ENCODE data around the gene RAC2. TPM values are rescaled to one million over a fixed set of nuclear protein-coding genes. Genes with fewer than 3 reads are reported as not detected.
A peak's percentile ranks its signal among the peaks of the same experiment; 100 is the strongest.

The RAC2 gene
- total RNA-seq, 4 donors from 2014 or later = 10.0 to 124 (median 20.6) TPM

DNA sequence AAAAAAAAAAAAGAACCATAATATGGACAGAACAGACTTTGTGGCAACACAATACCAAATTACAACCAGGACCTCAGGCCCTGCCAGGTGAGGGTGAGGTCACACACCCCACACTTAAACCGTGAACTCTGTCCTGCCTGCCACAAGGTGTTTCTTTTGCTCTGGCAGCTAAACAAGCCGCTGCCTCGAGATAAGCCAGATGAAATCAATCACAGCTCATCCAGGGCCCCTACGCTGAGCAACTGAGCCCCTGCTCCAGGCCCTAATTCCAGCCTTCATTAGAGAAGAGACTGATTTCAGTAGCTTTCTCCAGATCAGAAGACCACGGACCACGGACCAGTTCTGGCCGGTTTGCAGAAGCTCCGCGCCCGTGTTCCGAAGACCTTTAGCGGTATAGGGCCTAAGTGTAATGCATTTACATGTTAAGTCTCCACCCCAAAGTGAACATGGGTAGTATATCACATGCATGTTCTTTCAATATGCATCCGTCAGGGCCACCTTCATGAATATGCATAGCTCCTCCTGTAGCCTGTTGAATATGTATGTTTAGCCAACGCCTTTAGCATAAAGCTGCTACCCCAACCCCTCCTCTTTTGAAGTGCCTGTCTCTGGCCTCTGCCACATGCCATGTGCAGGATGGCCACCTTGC is 14.8 kb upstream of the RAC2 start:
- Histone ChIP-seq H3K27me3 (peaks cover 0 to 4% of the 10 kb centered on the region in 2 donors), H3K4me1 (peaks cover 0 to 10% (median 0%) of the 10 kb centered on the region in 4 donors), H3K36me3 (no peaks in the 10 kb centered on the region), H3K27ac (no peak overlapping the region), H3K9me3 (peaks cover 0 to 2% (median 0%) of the 10 kb centered on the region in 4 donors), H3K4me3 (no peak overlapping the region)
- TF ChIP-seq POLR2A (IDR thresholded peaks at IDR 0.05) (no peak), CTCF (IDR thresholded peaks at IDR 0.05) (no peak)
- peak in 1 of 3 donors; percentile 35 for DNase-seq

DNA sequence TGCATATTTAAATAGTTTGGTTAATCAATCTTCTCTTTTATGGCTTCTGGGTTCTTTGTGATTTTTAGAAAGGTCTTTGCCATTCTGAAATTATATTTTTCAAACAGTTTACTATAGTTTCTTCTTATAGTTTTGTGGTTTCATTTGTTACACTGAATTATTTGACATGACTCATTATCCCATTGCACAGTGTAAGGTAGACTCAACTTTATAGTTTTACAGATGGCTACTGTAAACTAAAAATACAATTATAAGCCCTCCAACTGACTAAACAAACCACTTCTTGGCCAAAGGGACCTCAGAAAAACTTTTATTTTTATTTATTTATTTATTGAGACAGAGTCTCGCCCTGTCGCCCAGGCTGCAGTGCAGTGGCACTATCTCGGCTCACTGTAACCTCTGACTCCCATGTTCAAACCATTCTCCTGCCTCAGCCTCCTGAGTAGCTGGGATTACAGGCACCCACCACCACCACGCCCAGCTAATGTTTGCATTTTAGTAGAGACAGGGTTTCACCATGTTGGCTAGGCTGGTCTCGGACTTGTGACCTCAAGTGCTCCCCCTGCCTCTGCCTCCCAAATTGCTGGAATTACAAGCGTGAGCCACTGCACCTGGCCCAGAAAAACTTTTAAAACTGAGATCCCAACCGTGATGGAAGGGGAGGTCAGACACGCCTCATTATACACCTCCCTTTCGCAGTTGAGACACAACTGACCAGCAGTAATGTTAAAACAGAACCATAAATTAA is 14.1 kb upstream of the RAC2 start:
- DNase-seq = peak in 1 of 3 donors; percentile 10
- Histone ChIP-seq H3K4me1 (peaks cover 0 to 10% (median 0%) of the 10 kb centered on the region in 4 donors), H3K27ac (no peak overlapping the region), H3K4me3 (no peak overlapping the region), H3K36me3 (no peaks in the 10 kb centered on the region), H3K27me3 (peaks cover 0 to 4% of the 10 kb centered on the region in 2 donors), H3K9me3 (no peaks in the 10 kb centered on the region)
- no peak for TF ChIP-seq POLR2A (IDR thresholded peaks at IDR 0.05)
- no peak for TF ChIP-seq CTCF (IDR thresholded peaks at IDR 0.05)

- Histone ChIP-seq H3K36me3 (no peaks in the 10 kb centered on the region), H3K9me3 (no peaks in the 10 kb centered on the region), H3K27ac (no peak overlapping the region), H3K4me1 (peaks cover 0 to 10% (median 0%) of the 10 kb centered on the region in 4 donors), H3K4me3 (no peak overlapping the region), H3K27me3 (peaks cover 0 to 4% of the 10 kb centered on the region in 2 donors)
- DNase-seq = peak in 1 of 3 donors; percentile 24
- TF ChIP-seq CTCF (IDR thresholded peaks at IDR 0.05) (no peak), POLR2A (IDR thresholded peaks at IDR 0.05) (no peak)
Measured at GRCh38 chr22:37256075-37256726, 12.1 kb upstream of the RAC2 start.

DNA sequence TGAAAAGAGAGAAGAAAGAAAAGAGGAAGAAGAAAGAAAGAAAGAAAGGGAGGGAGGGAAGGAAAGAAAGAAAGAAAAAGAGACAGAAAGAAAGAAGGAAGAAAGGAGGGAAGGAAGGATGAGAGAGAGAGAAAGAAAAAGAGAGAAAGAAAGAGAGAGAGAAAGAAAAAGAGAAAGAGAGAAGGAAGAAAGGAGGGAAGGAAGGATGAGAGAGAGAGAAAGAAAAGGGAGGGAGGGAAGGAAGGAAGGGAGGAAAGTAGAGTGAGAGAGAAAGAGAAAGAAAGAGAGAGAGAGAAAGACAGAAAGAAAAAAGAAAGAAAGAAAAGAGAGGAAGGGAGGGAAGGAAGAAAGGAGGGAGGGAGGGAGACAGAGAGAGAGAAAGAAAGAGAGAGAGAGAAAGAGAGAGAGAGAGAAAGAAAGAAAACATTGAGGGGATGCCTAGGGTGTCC is 11.5 kb upstream of the RAC2 start:
- H3K9me3 ChIP-seq = no peaks in the 10 kb centered on the region
- H3K27ac ChIP-seq = no peak overlapping the region
- H3K36me3 ChIP-seq = no peaks in the 10 kb centered on the region
- peaks cover 0 to 4% of the 10 kb centered on the region in 2 donors for H3K27me3 ChIP-seq
- TF ChIP-seq CTCF (IDR thresholded peaks at IDR 0.05) (no peak), POLR2A (IDR thresholded peaks at IDR 0.05) (no peak)
- no peak for DNase-seq
- H3K4me1 ChIP-seq = peaks cover 0 to 8% (median 0%) of the 10 kb centered on the region in 4 donors
- H3K4me3 ChIP-seq = no peak overlapping the region

DNA sequence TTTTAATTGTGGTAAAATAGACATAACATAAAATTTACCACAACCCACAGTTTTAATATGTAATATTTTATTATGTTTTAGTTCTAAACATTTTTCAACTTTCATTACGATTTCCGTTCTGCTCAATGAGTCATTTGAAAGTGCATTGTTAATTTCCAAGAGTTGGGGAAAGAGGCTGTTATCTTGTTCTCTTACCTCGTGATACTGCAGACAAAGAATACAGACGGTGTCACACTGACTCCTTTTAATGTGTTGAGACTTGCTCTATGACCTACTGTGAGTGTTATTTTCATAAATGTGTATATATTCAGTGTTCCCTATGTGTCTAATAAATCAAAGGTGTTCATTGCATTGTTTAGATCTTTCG is 10.8 kb upstream of the RAC2 start:
- no peaks in the 10 kb centered on the region for H3K36me3 ChIP-seq
- TF ChIP-seq POLR2A (IDR thresholded peaks at IDR 0.05) = no peak
- TF ChIP-seq CTCF (IDR thresholded peaks at IDR 0.05) = no peak
- no peak overlapping the region for H3K4me3 ChIP-seq
- no peak for DNase-seq
- no peaks in the 10 kb centered on the region for H3K9me3 ChIP-seq
- peaks cover 0 to 4% of the 10 kb centered on the region in 2 donors for H3K27me3 ChIP-seq
- H3K27ac ChIP-seq = no peak overlapping the region
- peaks cover 0 to 6% (median 0%) of the 10 kb centered on the region in 4 donors for H3K4me1 ChIP-seq

All from Peyer's patch (tissue), 4 donors.